DLD1 (cell line): ENCODE data around the gene MIEF2.

Experiments used
- in situ Hi-C: cut with HindIII; loops from 2 replicates; pipeline ENCODE4 v1.10.0; 2017; ENCODE audit warnings: low sequenced_read_pairs

MIEF2 gene

DNA sequence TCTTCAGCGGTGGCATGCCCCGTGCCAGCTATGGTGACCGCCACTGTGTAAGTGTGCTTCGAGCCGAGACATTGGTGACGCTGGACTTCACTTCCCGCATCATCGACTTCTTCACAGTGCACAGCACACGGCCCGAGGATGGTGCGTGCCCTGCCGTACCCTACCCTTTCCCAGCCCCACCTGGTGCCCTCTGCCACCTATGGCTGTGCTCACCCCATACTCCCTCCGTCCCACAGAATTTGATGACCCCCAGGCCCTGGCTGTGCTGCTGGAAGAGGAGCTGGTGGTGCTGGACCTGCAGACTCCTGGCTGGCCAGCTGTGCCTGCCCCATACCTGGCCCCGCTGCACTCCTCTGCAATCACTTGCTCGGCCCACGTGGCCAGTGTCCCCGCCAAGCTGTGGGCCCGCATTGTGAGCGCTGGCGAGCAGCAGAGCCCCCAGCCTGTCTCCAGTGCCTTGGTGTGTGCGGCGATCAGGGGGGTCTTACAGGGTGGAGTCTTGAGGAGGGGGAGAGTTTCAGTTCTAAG is 25.5 kb upstream of the MIEF2 start:
- in situ Hi-C loops, result no loop called here

GRCh38 chr17:18235743-18236256 is 24.7 kb upstream of the MIEF2 start:
- in situ Hi-C loops, result no loop called here

GRCh38 chr17:18236494-18236893 is 24.0 kb upstream of the MIEF2 start:
- in situ Hi-C loops, result no loop called here

DNA sequence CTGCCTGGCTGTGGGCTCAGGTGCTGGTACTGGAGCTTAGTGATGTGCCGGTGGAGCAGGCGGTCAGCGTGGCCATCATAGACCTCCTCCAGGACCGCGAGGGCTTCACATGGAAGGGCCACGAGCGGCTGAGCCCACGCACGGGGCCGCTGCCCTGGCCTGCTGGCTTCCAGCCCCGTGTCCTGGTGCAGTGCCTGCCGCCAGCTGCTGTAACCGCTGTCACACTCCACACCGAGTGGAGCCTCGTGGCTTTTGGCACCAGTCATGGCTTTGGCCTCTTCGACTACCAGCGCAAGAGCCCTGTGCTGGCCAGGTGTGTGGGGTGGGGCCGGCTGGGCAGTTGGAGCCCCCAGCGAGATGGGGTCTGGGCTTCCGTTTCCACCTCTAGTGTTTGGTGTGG is 23.0 kb upstream of the MIEF2 start:
- in situ Hi-C loops, result no loop called here

DNA sequence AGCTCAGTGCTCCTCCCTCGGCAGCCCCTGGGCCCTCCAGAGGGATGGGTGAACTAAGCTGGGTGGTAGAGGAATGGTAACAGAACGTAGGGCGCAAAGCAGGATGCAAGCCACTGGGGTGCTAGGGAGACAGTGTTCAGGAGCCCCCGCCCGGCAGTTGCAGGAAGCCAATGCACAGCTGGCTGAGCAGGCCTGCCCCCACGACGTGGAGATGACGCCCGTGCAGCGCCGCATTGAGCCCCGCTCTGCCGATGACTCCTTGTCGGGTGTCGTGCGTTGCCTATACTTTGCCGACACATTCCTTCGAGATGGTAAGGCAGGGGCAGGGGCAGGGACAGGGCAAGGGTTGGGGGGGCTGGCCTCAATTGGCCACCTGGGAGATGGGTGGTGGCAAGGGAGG is 22.2 kb upstream of the MIEF2 start:
- in situ Hi-C loops, result no loop called here

DNA sequence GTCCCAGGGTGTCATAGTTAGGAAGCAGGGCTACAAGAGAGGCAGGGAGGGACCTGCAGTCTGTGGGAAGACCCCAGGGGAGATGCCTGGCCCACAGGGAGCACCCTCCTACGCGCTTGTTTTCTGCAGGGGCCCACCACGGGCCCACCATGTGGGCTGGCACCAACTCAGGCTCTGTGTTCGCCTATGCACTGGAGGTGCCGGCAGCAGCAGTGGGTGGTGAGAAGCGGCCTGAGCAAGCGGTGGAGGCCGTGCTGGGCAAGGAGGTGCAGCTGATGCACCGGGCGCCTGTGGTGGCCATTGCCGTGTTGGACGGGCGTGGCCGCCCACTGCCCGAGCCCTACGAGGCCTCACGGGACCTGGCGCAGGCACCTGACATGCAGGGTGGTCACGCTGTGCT is 20.0 kb upstream of the MIEF2 start:
- in situ Hi-C loops, result no loop called here

DNA sequence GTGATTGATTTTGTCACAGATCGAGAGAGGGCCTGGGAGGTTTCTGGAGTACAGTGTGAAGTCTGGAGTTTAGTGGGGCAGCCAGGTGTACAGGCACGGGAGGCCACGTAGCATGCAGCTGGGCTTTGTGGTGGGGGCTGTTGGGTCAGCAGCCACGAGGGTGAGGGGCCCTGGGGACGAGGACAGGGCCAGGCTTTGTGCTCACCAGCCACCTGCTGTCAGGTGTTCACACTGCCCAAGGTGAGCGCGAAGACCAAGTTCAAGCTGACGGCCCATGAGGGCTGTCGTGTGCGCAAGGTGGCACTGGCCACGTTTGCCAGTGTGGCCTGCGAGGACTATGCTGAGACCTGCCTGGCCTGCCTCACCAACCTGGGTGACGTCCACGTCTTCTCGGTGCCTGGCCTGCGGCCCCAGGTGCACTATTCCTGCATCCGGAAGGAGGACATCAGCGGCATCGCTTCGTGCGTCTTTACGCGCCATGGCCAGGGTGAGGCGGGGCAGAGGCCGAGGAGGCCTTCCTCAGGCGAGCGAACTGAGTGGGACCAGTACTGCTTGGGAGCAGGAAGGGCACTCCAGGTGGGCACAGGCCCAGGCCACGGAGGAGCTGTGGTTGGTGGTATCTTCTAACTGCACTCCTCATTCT is 19.1 kb upstream of the MIEF2 start:
- in situ Hi-C loops, result no loop called here

DNA sequence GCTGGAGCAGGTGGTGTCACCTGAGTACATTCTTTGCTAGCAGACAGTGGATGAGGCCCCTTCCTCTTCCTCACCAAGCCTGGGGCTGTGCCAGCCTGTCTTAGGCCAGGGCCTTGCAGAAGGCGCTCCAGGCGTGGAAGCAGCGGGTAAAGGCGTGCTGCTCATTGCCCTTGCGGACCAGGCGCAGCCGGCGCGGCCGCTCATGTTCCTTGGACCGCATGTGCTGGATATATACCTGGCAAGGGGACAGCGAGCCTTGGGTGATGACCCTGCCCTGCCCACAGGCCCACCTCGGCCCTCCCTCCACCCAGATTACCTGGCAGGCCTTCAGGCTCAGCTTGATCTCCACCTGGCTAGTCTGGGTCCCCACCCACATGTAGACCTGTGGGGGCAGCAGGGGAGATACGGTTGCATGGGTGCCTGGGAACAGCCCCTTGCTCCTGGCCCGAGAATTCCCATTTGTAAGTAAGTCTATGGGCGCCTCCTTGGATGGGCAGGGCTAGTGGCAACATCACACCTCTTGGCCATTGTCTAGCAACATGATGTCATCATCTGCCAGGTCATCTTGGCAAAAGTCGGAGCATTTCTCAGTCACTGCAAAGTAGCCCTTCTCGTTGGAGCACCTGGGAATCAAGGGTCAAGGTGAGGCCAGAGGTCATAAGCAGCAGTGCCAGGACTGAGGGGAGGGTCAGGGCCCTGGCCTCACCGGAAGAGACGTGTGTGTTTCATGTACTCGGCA is 15.3 kb upstream of the MIEF2 start:
- in situ Hi-C loops, result no loop called here

- in situ Hi-C loops, result no loop called here
Observed at GRCh38 chr17:18246109-18246725, 14.2 kb upstream of the MIEF2 start.

GRCh38 chr17:18246880-18247612 is 13.4 kb upstream of the MIEF2 start:
- in situ Hi-C loops, result no loop called here

- in situ Hi-C loops, result no loop called here
Observed at GRCh38 chr17:18247613-18248001, 12.9 kb upstream of the MIEF2 start.

GRCh38 chr17:18248300-18248731 is 12.1 kb upstream of the MIEF2 start:
- in situ Hi-C loops, result no loop called here

- in situ Hi-C loops, result no loop called here
Observed at GRCh38 chr17:18248811-18249210, 11.7 kb upstream of the MIEF2 start.

DNA sequence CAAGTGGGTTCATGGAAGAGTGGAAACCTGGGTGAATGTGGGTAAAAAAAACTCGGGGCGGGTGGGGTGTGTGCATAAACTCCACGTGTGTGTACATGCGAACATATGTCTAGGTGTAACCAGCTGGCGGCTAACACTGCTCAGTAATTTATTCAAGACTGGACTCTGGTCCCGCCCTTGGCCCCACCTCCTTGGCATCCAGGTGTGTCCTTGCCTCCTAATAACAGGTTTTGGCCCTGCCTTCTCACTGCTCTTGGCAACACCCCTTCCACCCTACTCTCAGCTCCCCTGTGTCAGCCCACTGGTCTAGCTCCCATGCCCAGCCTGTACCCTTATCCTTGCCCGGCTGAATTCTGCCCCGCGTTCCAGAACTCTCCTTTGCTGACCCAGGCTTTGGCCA is 10.2 kb upstream of the MIEF2 start:
- in situ Hi-C loops, result no loop called here

- in situ Hi-C loops, result no loop called here
Observed at GRCh38 chr17:18250708-18251107, 9.8 kb upstream of the MIEF2 start.

- in situ Hi-C loops, result no loop called here
Observed at GRCh38 chr17:18251204-18251603, 9.3 kb upstream of the MIEF2 start.

DNA sequence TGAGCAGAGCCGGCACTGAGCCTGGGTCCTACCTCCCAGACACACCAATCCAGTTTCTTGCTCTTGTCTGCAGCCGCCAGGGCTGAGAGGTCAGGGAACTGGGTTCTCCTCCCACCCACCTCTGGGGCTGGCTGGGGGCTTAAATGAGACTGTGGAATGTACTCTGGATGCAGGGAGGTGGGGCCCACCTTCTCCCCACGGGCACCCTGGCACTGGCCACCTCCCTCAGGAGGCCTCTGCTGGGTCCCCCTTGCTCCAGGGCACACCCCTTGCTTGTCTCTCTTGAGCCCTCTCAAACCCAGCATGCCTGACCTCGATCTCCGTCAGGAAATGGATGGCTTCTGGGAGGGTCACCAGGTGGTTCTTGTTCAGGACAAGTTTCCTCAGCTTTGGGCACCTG is 8.3 kb upstream of the MIEF2 start:
- in situ Hi-C loops, result no loop called here

- in situ Hi-C loops, result no loop called here
Observed at GRCh38 chr17:18253187-18253884, 7.1 kb upstream of the MIEF2 start.

- in situ Hi-C loops, result no loop called here
Observed at GRCh38 chr17:18253947-18254821, 6.3 kb upstream of the MIEF2 start.
